Vagina (tissue), 2 donors: Measurements from ENCODE around the gene MACROD2.
A peak's percentile ranks its signal among the peaks of the same experiment; 100 is the strongest.

Experiments
- POLR2A ChIP-seq, 2 donors: fragments of 450-650 bp; IDR thresholded peaks; one replicate each; pipeline ENCODE4 v1.6.1; 2017; ENCODE audit warnings: antibody characterized with exemption in 2 of 2, mild to moderate bottlenecking in 2 of 2, moderate library complexity in 2 of 2
- POLR2AphosphoS5 ChIP-seq, 2 donors: sonication (generic); formaldehyde crosslinking; IDR thresholded peaks; one replicate each; pipeline ENCODE4 v1.9.0; 2017; ENCODE audit warnings: antibody characterized with exemption in 2 of 2, mild to moderate bottlenecking in 2 of 2, low read depth in 1 of 2; ENCODE audit not compliant: insufficient read depth in 1 of 2
- TF ChIP-seq, protein P1 (sequence below), 3 experiments: fragments of 450-650 bp in 2 of 3; fragments of 200-600 bp in 1 of 3; sonication (generic) in 1 of 3; IDR thresholded peaks; one replicate each; pipeline ENCODE4 v1.5.1; 2017 to 2019; ENCODE audit warnings: antibody characterized with exemption in 3 of 3, mild to moderate bottlenecking in 2 of 3, moderate library complexity in 2 of 3

DNA sequence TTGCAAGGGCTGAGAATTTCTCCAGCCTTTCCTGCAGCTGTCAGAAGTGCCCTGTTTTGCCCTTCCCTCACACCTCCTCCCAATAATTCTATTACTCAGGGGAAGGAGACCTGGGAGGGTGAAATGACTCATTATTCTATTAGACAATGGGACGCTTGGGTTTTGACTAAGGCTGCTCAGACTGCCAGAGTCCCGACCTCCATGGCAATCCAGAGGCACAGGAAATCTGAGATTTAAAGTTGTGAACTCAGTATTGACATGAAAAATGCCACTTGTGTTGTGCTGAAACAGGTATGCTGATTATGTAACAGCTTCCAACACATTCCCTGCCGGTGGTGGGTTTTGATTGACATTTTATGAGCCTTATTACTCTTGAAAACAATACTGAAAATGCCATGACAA is 967.9 kb downstream of the MACROD2 start:
- TF ChIP-seq POLR2A (IDR thresholded peaks at IDR 0.05) (no peak), POLR2AphosphoS5 (IDR thresholded peaks at IDR 0.05; ENCODE audit: insufficient read depth in 1 of 2, low read depth in 1 of 2) (peak in 1 of 2 donors; percentile 51)
- TF ChIP-seq, protein P1, sequence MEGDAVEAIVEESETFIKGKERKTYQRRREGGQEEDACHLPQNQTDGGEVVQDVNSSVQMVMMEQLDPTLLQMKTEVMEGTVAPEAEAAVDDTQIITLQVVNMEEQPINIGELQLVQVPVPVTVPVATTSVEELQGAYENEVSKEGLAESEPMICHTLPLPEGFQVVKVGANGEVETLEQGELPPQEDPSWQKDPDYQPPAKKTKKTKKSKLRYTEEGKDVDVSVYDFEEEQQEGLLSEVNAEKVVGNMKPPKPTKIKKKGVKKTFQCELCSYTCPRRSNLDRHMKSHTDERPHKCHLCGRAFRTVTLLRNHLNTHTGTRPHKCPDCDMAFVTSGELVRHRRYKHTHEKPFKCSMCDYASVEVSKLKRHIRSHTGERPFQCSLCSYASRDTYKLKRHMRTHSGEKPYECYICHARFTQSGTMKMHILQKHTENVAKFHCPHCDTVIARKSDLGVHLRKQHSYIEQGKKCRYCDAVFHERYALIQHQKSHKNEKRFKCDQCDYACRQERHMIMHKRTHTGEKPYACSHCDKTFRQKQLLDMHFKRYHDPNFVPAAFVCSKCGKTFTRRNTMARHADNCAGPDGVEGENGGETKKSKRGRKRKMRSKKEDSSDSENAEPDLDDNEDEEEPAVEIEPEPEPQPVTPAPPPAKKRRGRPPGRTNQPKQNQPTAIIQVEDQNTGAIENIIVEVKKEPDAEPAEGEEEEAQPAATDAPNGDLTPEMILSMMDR (IDR thresholded peaks at IDR 0.05): no peak
